ENCODE data around the gene CAMK2G. TPM values are rescaled to one million over a fixed set of nuclear protein-coding genes. Genes with fewer than 3 reads are reported as not detected.
"Not testable (repeated sequence)": the region's sequence is repeated elsewhere in the genome, so short reads cannot be mapped to it uniquely, and the experiment has no call there.

CAMK2G gene
- total RNA-seq, 2 donors from 2014 or later = 26.2 to 39.7 TPM

DNA sequence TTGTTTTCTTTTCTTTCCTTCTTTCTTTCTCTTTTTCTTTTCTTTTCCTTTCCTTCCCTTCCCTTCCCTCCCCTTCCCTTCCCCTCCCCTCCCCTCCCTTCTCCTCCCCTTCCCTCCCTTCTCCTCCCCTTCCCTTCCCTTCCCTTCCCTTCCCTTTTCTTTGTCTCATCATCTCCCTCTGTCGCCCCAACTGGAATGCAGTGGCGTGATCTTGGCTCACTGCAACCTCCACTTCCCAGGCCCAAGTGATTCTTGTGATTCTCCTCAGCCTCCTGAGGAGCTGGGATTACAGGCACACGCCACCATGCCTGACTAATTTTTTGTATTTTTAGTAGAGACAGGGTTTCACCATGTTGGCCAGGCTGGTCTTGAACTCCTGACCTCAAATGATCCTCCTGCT, 15.1 kb upstream of the CAMK2G start:
- H3K27ac Mint-ChIP-seq; DNase-seq (ENCODE audit: low spot score in 2 of 2); H3K36me3 Mint-ChIP-seq; H3K9me3 Mint-ChIP-seq; ATAC-seq: not testable (repeated sequence)

GRCh38 chr10:73889014-73889413, 14.7 kb upstream of the CAMK2G start:
- H3K36me3 Mint-ChIP-seq = no peaks in the 10 kb centered on the region
- peak; percentile 60 to 77 for ATAC-seq
- no peak overlapping the region for H3K27ac Mint-ChIP-seq
- no peak for DNase-seq (ENCODE audit: low spot score in 2 of 2)
- H3K9me3 Mint-ChIP-seq = no peaks in the 10 kb centered on the region

DNA sequence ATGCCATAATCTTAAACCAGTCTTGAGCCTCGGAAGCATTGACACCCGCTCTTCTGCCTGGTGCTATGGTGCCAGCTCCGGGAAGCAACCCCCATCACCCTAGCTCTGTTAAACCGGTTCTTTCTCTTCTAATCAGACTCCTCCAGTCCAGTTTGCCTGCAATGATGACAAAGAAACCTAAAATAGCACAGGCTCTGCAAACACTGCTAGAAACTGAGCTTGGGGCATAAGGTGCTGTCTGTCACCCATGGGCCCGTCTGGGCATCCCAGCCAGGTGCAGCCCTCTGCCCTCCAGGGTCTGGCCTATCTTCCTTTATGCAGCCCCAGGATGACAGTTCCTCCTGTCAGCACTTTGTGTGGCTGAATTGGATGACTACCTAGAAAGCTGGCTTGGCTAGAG, 14.2 kb upstream of the CAMK2G start:
- Mint-ChIP-seq H3K36me3 (no peaks in the 10 kb centered on the region), H3K27ac (no peak overlapping the region), H3K9me3 (no peaks in the 10 kb centered on the region)
- DNase-seq (ENCODE audit: low spot score in 2 of 2) (no peak), ATAC-seq (no peak)

GRCh38 chr10:73887294-73888039, 13.1 kb upstream of the CAMK2G start:
- no peaks in the 10 kb centered on the region for H3K9me3 Mint-ChIP-seq
- no peak overlapping the region for H3K27ac Mint-ChIP-seq
- no peaks in the 10 kb centered on the region for H3K36me3 Mint-ChIP-seq
- no peak for ATAC-seq
- no peak for DNase-seq (ENCODE audit: low spot score in 2 of 2)

DNA sequence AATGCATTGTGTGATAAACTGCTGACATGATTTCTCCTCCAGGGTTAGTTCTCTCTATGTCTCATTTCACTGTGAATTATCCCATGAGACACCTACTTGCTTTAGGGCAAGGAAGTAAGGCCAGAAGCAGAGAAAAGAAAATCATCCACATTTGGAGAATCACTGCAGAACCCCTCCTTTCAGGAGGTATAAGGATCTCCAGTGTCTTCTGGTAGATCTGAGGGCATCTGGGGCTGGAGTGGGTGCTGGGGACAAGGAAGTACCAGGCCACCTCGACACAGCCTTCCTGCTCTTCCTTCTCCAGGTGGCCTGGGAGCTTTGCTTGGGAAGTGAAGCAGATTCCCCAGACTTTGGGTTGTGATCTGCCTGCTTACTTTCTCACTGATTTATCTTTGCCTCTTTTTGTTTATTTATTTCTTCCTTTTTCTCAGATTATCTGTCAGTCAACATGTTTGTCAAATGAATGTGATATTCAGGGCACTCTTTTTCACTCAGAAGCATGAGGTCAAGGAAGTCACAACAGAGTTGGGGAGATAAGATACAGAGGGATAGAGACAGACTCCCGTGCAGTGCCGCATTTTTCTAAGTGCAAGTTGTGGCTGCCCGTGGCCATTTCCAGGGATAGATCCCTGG, 12.4 kb upstream of the CAMK2G start:
- Mint-ChIP-seq H3K36me3 (no peaks in the 10 kb centered on the region), H3K27ac (no peak overlapping the region), H3K9me3 (no peaks in the 10 kb centered on the region)
- ATAC-seq (no peak), DNase-seq (ENCODE audit: low spot score in 2 of 2) (no peak)

GRCh38 chr10:73886085-73886529, 11.8 kb upstream of the CAMK2G start:
- DNase-seq (ENCODE audit: low spot score in 2 of 2) (peak in 1 of 2 donors; percentile 71), ATAC-seq (peak; percentile 92 to 97)
- Mint-ChIP-seq H3K36me3 (no peaks in the 10 kb centered on the region), H3K9me3 (no peaks in the 10 kb centered on the region), H3K27ac (peak overlapping the region; percentile 4 to 17)

DNA sequence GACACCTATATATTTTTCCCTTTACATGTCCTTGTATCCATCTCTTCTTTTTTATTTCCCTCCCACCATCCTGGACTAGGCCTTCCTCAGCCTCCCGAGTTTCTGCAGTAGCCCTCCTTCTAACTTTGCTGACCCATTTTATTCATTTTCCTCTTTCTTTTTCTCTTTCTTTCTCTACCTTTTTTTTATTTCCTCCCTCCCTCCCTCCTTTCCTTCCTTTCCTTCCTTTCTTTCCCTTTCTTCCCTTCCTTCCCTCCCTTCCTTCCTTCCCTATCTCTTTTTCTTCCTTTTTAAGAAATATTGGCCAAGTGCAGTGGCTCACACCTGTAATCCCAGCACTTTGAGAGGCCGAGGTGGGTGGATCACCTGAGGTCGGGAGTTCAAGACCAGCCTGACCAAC, 9.7 kb upstream of the CAMK2G start:
- no peaks in the 10 kb centered on the region for H3K36me3 Mint-ChIP-seq
- H3K9me3 Mint-ChIP-seq = no peaks in the 10 kb centered on the region
- DNase-seq (ENCODE audit: low spot score in 2 of 2) = no peak
- no peak overlapping the region for H3K27ac Mint-ChIP-seq
- no peak for ATAC-seq

GRCh38 chr10:73881221-73881919, 7.0 kb upstream of the CAMK2G start:
- Mint-ChIP-seq H3K27ac (peak overlapping the region in 1 of 2 donors; percentile 18), H3K36me3 (no peaks in the 10 kb centered on the region), H3K9me3 (no peaks in the 10 kb centered on the region)
- no peak for DNase-seq (ENCODE audit: low spot score in 2 of 2)
- no peak for ATAC-seq

GRCh38 chr10:73879296-73880173, 5.2 kb upstream of the CAMK2G start:
- Mint-ChIP-seq H3K27ac (peak overlapping the region in 1 of 2 donors; percentile 18), H3K36me3 (no peaks in the 10 kb centered on the region), H3K9me3 (no peaks in the 10 kb centered on the region)
- ATAC-seq (peak; percentile 95), DNase-seq (ENCODE audit: low spot score in 2 of 2) (peak; percentile 91 to 94)

- no peaks in the 10 kb centered on the region for H3K9me3 Mint-ChIP-seq
- ATAC-seq = no peak
- no peaks in the 10 kb centered on the region for H3K36me3 Mint-ChIP-seq
- DNase-seq (ENCODE audit: low spot score in 2 of 2) = no peak
- H3K27ac Mint-ChIP-seq = no peak overlapping the region
These were observed 4.0 kb upstream of the CAMK2G start for GRCh38 chr10:73878365-73878764.

DNA sequence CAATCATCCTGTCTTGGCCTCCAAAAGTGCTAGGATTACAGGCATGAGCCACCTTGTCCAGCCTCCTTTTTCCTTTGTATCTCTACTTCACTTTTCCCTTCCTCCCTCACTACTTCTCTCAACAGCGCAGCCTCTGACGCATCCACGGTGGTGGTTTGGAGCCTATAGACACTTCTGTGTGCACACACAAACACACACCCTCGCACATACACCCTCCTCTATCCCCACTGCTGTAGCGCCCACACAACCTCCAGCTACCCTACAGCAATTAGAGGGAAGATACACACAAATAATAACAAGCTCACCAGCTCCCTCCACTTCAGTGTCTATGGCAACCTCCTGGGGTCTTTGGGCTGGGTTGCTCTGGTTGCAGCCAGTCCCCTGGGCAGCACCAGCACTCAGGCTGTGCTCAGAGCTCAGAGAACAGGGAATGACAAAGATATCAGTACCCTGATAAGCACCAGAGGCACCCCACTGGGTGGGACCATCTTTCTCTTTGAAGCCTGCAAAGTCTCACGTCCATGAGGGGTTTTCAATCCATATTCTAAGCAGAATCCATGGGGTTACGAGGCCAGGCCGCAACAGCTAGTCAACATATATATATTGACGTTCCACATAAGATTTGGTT, 3.3 kb upstream of the CAMK2G start:
- ATAC-seq (no peak), DNase-seq (ENCODE audit: low spot score in 2 of 2) (no peak)
- H3K36me3 Mint-ChIP-seq = peaks cover 6% of the 10 kb centered on the region in 2 donors
- no peaks in the 10 kb centered on the region for H3K9me3 Mint-ChIP-seq
- no peak overlapping the region for H3K27ac Mint-ChIP-seq

DNA sequence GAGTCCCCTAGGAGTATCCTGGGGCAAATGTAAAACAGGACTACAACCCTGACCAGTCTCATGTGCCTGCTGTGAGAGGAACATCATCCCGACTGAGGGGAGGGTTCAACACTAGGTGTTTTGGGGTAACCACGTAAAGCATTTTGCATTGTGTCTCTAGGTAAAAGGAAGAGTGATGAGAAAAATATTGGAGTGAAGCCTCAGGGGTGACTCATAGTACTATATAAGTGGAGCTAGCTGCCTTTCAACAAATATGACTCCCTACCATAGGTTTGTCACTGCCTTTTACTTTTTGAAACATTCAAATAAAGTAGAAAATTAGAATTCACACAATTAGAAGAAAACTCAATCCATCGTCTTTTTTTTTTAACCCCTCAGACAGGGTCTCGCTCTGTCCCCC, 2.6 kb upstream of the CAMK2G start:
- no peak for DNase-seq (ENCODE audit: low spot score in 2 of 2)
- no peak for ATAC-seq
- H3K36me3 Mint-ChIP-seq = peaks cover 8 to 11% of the 10 kb centered on the region in 2 donors
- H3K9me3 Mint-ChIP-seq = no peaks in the 10 kb centered on the region
- no peak overlapping the region for H3K27ac Mint-ChIP-seq

DNA sequence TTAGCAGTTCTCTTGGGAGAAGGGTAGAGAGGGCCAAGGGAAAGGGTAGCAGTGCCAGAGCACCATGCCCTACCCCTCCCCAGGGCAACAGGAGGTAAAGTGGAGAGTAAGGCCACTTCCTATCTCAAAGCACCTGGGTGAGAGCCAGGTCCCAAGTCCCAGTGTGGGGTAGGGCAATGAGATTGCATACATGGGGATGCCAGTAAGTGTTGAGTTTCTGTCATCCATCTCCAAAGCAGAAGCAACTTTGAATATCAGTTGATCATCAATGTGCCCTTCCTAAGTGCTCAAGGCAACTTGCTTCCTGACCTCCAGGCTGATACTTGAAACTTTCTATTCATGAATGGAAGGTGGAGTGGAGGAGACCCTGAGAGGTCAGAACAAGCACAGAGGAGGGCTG, 2.2 kb upstream of the CAMK2G start:
- peaks cover 10 to 13% of the 10 kb centered on the region in 2 donors for H3K36me3 Mint-ChIP-seq
- ATAC-seq (no peak), DNase-seq (ENCODE audit: low spot score in 2 of 2) (no peak)
- H3K9me3 Mint-ChIP-seq = no peaks in the 10 kb centered on the region
- H3K27ac Mint-ChIP-seq = no peak overlapping the region

GRCh38 chr10:73876157-73876556, 1.8 kb upstream of the CAMK2G start:
- Mint-ChIP-seq H3K9me3 (no peaks in the 10 kb centered on the region), H3K36me3 (peaks cover 10 to 13% of the 10 kb centered on the region in 2 donors), H3K27ac (no peak overlapping the region)
- DNase-seq (ENCODE audit: low spot score in 2 of 2) = no peak
- ATAC-seq = no peak

- Mint-ChIP-seq H3K27ac (peak overlapping the region; percentile 58 to 81), H3K36me3 (peaks cover 10 to 13% of the 10 kb centered on the region in 2 donors), H3K9me3 (no peaks in the 10 kb centered on the region)
- peak in 1 of 2 donors; percentile 44 for DNase-seq (ENCODE audit: low spot score in 2 of 2)
- ATAC-seq = peak; percentile 42 to 46
These were observed 752 bp upstream of the CAMK2G start for GRCh38 chr10:73875139-73875475.

- H3K36me3 Mint-ChIP-seq = peaks cover 10 to 13% of the 10 kb centered on the region in 2 donors
- no peaks in the 10 kb centered on the region for H3K9me3 Mint-ChIP-seq
- no peak for DNase-seq (ENCODE audit: low spot score in 2 of 2)
- no peak overlapping the region for H3K27ac Mint-ChIP-seq
- peak in 1 of 2 donors; percentile 2 for ATAC-seq
These were observed 528 bp downstream of the CAMK2G start for GRCh38 chr10:73873838-73874215.
